ENCODE results near the gene CANX. TPM values are rescaled to one million over a fixed set of nuclear protein-coding genes. Genes with fewer than 3 reads are reported as not detected.
"Not testable (repeated sequence)": the region's sequence is repeated elsewhere in the genome, so short reads cannot be mapped to it uniquely, and the experiment has no call there.

CANX gene
- total RNA-seq, 1 experiment from 2014 or later, result 224 TPM

GRCh38 chr5:179696603-179697002 is 2.2 kb upstream of the CANX start:
- no peak overlapping the region for H2AFZ ChIP-seq (ENCODE audit: low read length)
- no peak overlapping the region for H3K4me2 ChIP-seq (ENCODE audit: low read depth, low read length, poor library complexity, severe bottlenecking)
- H4K20me1 ChIP-seq (ENCODE audit: insufficient read depth, low read depth, low read length), result peaks cover 12% of the 10 kb centered on the region; the same call in 1 of the 2 replicates
- no peaks in the 10 kb centered on the region for H3K9me3 ChIP-seq (ENCODE audit: low read length)
- no peaks in the 10 kb centered on the region for H3K27me3 ChIP-seq (ENCODE audit: low read length)
- DNase-seq, result no peak
- H3K79me2 ChIP-seq (ENCODE audit: low read length), result peaks cover 29% of the 10 kb centered on the region
- no peak overlapping the region for H3K9ac ChIP-seq (ENCODE audit: low read length)
- H3K36me3 ChIP-seq (ENCODE audit: insufficient read depth, low read length), result peaks cover 8% of the 10 kb centered on the region
- H3K27ac ChIP-seq (ENCODE audit: low read length), result no peak overlapping the region
- no peak overlapping the region for H3K4me3 ChIP-seq (ENCODE audit: low read length)
- H3K4me1 ChIP-seq (ENCODE audit: low read length), result peaks cover 20% of the 10 kb centered on the region
- H3K9me2 ChIP-seq (replicated peaks; ENCODE audit: insufficient read depth, low read length), result no peaks in the 10 kb centered on the region

- Histone ChIP-seq H3K9ac (ENCODE audit: low read length) (peak overlapping the region; percentile 78; the same call in 1 of the 2 replicates), H3K9me2 (replicated peaks; ENCODE audit: insufficient read depth, low read length) (no peaks in the 10 kb centered on the region), H2AFZ (ENCODE audit: low read length) (no peak overlapping the region), H3K27ac (ENCODE audit: low read length) (no peak overlapping the region), H3K9me3 (ENCODE audit: low read length) (no peaks in the 10 kb centered on the region), H3K79me2 (ENCODE audit: low read length) (peaks cover 34% of the 10 kb centered on the region), H3K4me2 (ENCODE audit: low read depth, low read length, poor library complexity, severe bottlenecking) (peak overlapping the region; percentile 83), H3K4me1 (ENCODE audit: low read length) (peaks cover 20% of the 10 kb centered on the region), H4K20me1 (ENCODE audit: insufficient read depth, low read depth, low read length) (peaks cover 12% of the 10 kb centered on the region; the same call in 1 of the 2 replicates), H3K36me3 (ENCODE audit: insufficient read depth, low read length) (peaks cover 12% of the 10 kb centered on the region), H3K4me3 (ENCODE audit: low read length) (peak overlapping the region; percentile 72; the same call in 1 of the 2 replicates), H3K27me3 (ENCODE audit: low read length) (no peaks in the 10 kb centered on the region)
- DNase-seq, result no peak
These were observed 1.7 kb upstream of the CANX start for GRCh38 chr5:179697108-179697507.

- Histone ChIP-seq H3K4me3 (ENCODE audit: low read length) (peak overlapping the region; percentile 72), H3K9ac (ENCODE audit: low read length) (peak overlapping the region; percentile 78), H3K79me2 (ENCODE audit: low read length) (peaks cover 38% of the 10 kb centered on the region), H3K27ac (ENCODE audit: low read length) (peak overlapping the region; percentile 76), H3K36me3 (ENCODE audit: insufficient read depth, low read length) (peaks cover 17% of the 10 kb centered on the region), H3K4me1 (ENCODE audit: low read length) (peaks cover 20% of the 10 kb centered on the region), H3K4me2 (ENCODE audit: low read depth, low read length, poor library complexity, severe bottlenecking) (peak overlapping the region; percentile 83), H2AFZ (ENCODE audit: low read length) (peak overlapping the region; percentile 25), H4K20me1 (ENCODE audit: insufficient read depth, low read depth, low read length) (peaks cover 12% of the 10 kb centered on the region; the same call in 1 of the 2 replicates)
- not testable (repeated sequence) for H3K27me3 ChIP-seq (ENCODE audit: low read length); H3K9me3 ChIP-seq (ENCODE audit: low read length); DNase-seq; H3K9me2 ChIP-seq (replicated peaks; ENCODE audit: insufficient read depth, low read length)
These were observed 1.2 kb upstream of the CANX start for GRCh38 chr5:179697543-179697942.

- Histone ChIP-seq H3K4me1 (ENCODE audit: low read length) (peaks cover 20% of the 10 kb centered on the region), H3K27me3 (ENCODE audit: low read length) (no peaks in the 10 kb centered on the region), H3K9me3 (ENCODE audit: low read length) (no peaks in the 10 kb centered on the region), H3K4me2 (ENCODE audit: low read depth, low read length, poor library complexity, severe bottlenecking) (peak overlapping the region; percentile 83), H3K27ac (ENCODE audit: low read length) (peak overlapping the region; percentile 76), H3K79me2 (ENCODE audit: low read length) (peaks cover 45% of the 10 kb centered on the region), H4K20me1 (ENCODE audit: insufficient read depth, low read depth, low read length) (peaks cover 12% of the 10 kb centered on the region; the same call in 1 of the 2 replicates), H3K4me3 (ENCODE audit: low read length) (peak overlapping the region; percentile 84), H3K36me3 (ENCODE audit: insufficient read depth, low read length) (peaks cover 22% of the 10 kb centered on the region), H3K9me2 (replicated peaks; ENCODE audit: insufficient read depth, low read length) (no peaks in the 10 kb centered on the region), H3K9ac (ENCODE audit: low read length) (peak overlapping the region; percentile 99), H2AFZ (ENCODE audit: low read length) (peak overlapping the region; percentile 25)
- peak; percentile 100 for DNase-seq
These were observed 503 bp upstream of the CANX start for GRCh38 chr5:179697993-179698934.

- Histone ChIP-seq H3K27me3 (ENCODE audit: low read length) (no peaks in the 10 kb centered on the region), H2AFZ (ENCODE audit: low read length) (no peak overlapping the region), H3K9me2 (replicated peaks; ENCODE audit: insufficient read depth, low read length) (no peaks in the 10 kb centered on the region), H3K4me2 (ENCODE audit: low read depth, low read length, poor library complexity, severe bottlenecking) (peak overlapping the region; percentile 83), H3K27ac (ENCODE audit: low read length) (peak overlapping the region; percentile 60), H4K20me1 (ENCODE audit: insufficient read depth, low read depth, low read length) (peaks cover 19% of the 10 kb centered on the region; the same call in 1 of the 2 replicates), H3K9me3 (ENCODE audit: low read length) (no peaks in the 10 kb centered on the region), H3K4me3 (ENCODE audit: low read length) (peak overlapping the region; percentile 84), H3K9ac (ENCODE audit: low read length) (peak overlapping the region; percentile 99), H3K4me1 (ENCODE audit: low read length) (peaks cover 20% of the 10 kb centered on the region), H3K36me3 (ENCODE audit: insufficient read depth, low read length) (peaks cover 27% of the 10 kb centered on the region), H3K79me2 (ENCODE audit: low read length) (peaks cover 58% of the 10 kb centered on the region)
- peak; percentile 64 for DNase-seq
These were observed 960 bp downstream of the CANX start for GRCh38 chr5:179699616-179700237.

- peaks cover 28% of the 10 kb centered on the region for H3K36me3 ChIP-seq (ENCODE audit: insufficient read depth, low read length)
- H3K79me2 ChIP-seq (ENCODE audit: low read length), result peaks cover 65% of the 10 kb centered on the region
- H3K27ac ChIP-seq (ENCODE audit: low read length), result no peak overlapping the region
- H3K4me2 ChIP-seq (ENCODE audit: low read depth, low read length, poor library complexity, severe bottlenecking), result peak overlapping the region; percentile 83
- DNase-seq, result no peak
- H3K4me1 ChIP-seq (ENCODE audit: low read length), result peaks cover 20% of the 10 kb centered on the region
- H3K9me2 ChIP-seq (replicated peaks; ENCODE audit: insufficient read depth, low read length), result no peaks in the 10 kb centered on the region
- H2AFZ ChIP-seq (ENCODE audit: low read length), result no peak overlapping the region
- H3K4me3 ChIP-seq (ENCODE audit: low read length), result peak overlapping the region; percentile 84
- peaks cover 19% of the 10 kb centered on the region; the same call in 1 of the 2 replicates for H4K20me1 ChIP-seq (ENCODE audit: insufficient read depth, low read depth, low read length)
- H3K27me3 ChIP-seq (ENCODE audit: low read length), result no peaks in the 10 kb centered on the region
- no peaks in the 10 kb centered on the region for H3K9me3 ChIP-seq (ENCODE audit: low read length)
- peak overlapping the region; percentile 99 for H3K9ac ChIP-seq (ENCODE audit: low read length)
These were observed 1.7 kb downstream of the CANX start for GRCh38 chr5:179700401-179700918.

GRCh38 chr5:179716286-179716685 is 17.5 kb downstream of the CANX start:
- DNase-seq, result no peak
- H4K20me1 ChIP-seq (ENCODE audit: insufficient read depth, low read depth, low read length), result peaks cover 6% of the 10 kb centered on the region; the same call in 1 of the 2 replicates
- no peak overlapping the region for H3K4me3 ChIP-seq (ENCODE audit: low read length)
- no peaks in the 10 kb centered on the region for H3K9me2 ChIP-seq (replicated peaks; ENCODE audit: insufficient read depth, low read length)
- H3K4me1 ChIP-seq (ENCODE audit: low read length), result no peaks in the 10 kb centered on the region
- no peak overlapping the region for H3K27ac ChIP-seq (ENCODE audit: low read length)
- no peak overlapping the region for H3K9ac ChIP-seq (ENCODE audit: low read length)
- H3K27me3 ChIP-seq (ENCODE audit: low read length), result no peaks in the 10 kb centered on the region
- peaks cover 39% of the 10 kb centered on the region for H3K79me2 ChIP-seq (ENCODE audit: low read length)
- no peak overlapping the region for H3K4me2 ChIP-seq (ENCODE audit: low read depth, low read length, poor library complexity, severe bottlenecking)
- H2AFZ ChIP-seq (ENCODE audit: low read length), result no peak overlapping the region
- peaks cover 57% of the 10 kb centered on the region for H3K36me3 ChIP-seq (ENCODE audit: insufficient read depth, low read length)
- H3K9me3 ChIP-seq (ENCODE audit: low read length), result no peaks in the 10 kb centered on the region

GRCh38 chr5:179720222-179720621 is 21.5 kb downstream of the CANX start:
- peaks cover 76% of the 10 kb centered on the region for H3K36me3 ChIP-seq (ENCODE audit: insufficient read depth, low read length)
- H3K4me1 ChIP-seq (ENCODE audit: low read length), result no peaks in the 10 kb centered on the region
- H3K27ac ChIP-seq (ENCODE audit: low read length), result no peak overlapping the region
- no peak overlapping the region for H3K4me3 ChIP-seq (ENCODE audit: low read length)
- H3K4me2 ChIP-seq (ENCODE audit: low read depth, low read length, poor library complexity, severe bottlenecking), result no peak overlapping the region
- H4K20me1 ChIP-seq (ENCODE audit: insufficient read depth, low read depth, low read length), result peaks cover 13% of the 10 kb centered on the region; the same call in 1 of the 2 replicates
- H2AFZ ChIP-seq (ENCODE audit: low read length), result no peak overlapping the region
- no peaks in the 10 kb centered on the region for H3K9me3 ChIP-seq (ENCODE audit: low read length)
- H3K79me2 ChIP-seq (ENCODE audit: low read length), result peaks cover 42% of the 10 kb centered on the region
- H3K27me3 ChIP-seq (ENCODE audit: low read length), result no peaks in the 10 kb centered on the region
- H3K9ac ChIP-seq (ENCODE audit: low read length), result no peak overlapping the region
- H3K9me2 ChIP-seq (replicated peaks; ENCODE audit: insufficient read depth, low read length), result no peaks in the 10 kb centered on the region
- no peak for DNase-seq
